NCI-H128 (cell line): ENCODE data around the gene SPINT1.
"Not testable (repeated sequence)": the region's sequence is repeated elsewhere in the genome, so short reads cannot be mapped to it uniquely, and the experiment has no call there.

Experiments used
- DNase-seq: peaks from one replicate; lab custom pipeline; 2025; ENCODE audit not compliant: unreplicated experiment; lab: John Stamatoyannopoulos, UW

The SPINT1 gene

GRCh38 chr15:40857601-40858341, 13.9 kb downstream of the SPINT1 start:
- DNase-seq: peak; percentile 57

- DNase-seq: no peak
Observed at GRCh38 chr15:40858706-40859105, 14.9 kb downstream of the SPINT1 start.

DNA sequence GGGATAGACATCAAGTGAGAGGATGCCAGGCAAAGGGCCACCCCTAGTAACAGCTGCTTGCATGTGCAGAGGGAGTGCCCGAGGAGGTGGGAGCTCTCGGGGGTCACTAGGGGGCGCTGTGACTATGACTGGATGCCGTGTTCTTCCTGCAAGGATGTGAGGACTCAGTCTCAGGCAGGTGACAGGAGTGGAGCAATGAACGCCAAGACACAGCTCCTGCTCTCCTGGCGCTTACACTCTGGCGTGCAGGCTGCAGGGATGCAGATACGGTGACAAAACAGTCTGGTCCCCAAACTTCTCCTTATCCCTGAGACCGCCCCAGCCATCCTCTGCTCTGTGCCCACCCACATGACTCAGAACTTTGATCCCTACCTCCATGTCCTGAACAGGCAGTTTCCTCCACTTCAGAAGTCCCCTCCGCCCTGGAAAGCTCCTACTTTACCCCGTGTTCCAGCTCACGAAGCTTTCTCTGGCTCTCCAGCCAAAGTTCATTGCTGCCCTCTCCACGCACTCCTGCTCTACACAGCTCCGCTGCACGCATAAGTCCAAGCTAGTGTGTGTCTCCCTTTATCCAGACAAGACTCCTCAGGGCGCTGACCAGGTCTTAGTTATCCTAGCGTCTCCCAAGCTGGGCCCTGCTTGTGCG, 15.5 kb downstream of the SPINT1 start:
- peak; percentile 24 for DNase-seq

DNA sequence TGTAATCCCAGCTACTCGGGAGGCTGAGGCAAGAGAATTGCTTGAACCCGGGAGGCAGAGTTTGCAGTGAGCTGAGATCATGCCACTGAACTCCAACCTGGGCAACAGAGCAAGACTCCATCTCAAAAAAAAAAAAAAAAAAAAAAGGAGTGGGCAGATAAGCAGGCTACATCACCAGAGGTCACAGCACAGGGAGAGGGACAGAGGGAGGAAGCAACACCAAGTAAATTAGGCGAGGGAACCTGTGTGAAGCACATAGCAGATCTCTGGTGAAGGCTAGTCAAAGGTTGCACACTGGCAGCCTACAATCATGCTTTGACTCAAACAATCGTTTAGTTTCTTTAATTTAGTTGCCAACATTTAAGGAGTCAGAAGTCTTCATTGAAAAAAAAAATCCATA, 17.3 kb downstream of the SPINT1 start:
- not testable (repeated sequence) for DNase-seq

DNA sequence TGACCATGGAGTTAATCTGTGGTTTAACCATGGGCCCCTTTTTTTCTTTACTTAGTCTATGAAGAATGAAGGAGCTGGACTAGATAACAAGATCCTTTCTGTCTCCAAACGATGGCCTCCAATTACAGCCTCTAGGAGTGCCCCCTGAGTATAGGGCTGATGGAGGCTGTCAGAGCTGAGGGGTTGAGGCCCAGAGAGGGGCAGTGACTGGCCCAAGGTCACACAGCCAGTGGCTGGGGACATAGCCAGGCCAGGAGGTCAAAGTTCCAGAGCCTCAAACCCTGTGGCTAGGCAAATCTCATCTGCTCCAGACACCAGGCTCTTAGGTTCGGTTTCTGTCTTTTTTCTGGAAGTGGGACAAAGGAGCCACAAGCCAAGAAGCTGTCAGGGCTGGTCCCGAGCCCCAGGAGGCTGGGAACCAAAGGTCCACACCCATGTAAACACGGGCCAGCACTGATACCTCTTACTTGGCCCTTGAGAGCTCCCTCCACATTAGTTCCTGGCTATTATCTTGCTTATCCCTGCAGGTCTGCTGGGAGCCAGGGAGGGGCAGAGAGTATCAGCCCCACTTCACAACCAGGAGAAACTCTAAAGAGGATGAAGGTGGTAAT, 19.9 kb downstream of the SPINT1 start:
- no peak for DNase-seq

DNA sequence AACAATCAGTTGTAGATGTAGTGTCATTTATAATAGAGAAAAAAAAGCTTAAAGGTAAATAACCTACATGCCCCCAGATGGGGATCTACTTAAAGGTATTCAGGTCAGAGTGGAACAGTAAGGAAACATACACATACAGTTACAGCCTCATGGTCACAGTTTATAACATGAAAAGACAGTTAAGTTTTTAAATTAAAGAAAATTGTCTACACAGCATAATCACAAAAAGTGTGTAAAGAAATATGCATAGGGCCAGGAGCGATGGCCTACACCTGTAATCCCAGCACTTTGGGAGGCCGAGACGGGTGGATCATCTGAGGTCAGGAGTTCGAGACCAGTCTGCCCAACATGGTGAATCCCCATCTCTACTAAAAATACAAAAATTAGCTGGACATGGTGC, 23.4 kb downstream of the SPINT1 start:
- no peak for DNase-seq

GRCh38 chr15:40869686-40870085, 25.8 kb downstream of the SPINT1 start:
- no peak for DNase-seq

- DNase-seq: no peak
Observed at GRCh38 chr15:40870716-40871115, 26.9 kb downstream of the SPINT1 start.

- DNase-seq: no peak
Observed at GRCh38 chr15:40871749-40872617, 28.1 kb downstream of the SPINT1 start.

- no peak for DNase-seq
Observed at GRCh38 chr15:40872791-40873693, 29.2 kb downstream of the SPINT1 start.

DNA sequence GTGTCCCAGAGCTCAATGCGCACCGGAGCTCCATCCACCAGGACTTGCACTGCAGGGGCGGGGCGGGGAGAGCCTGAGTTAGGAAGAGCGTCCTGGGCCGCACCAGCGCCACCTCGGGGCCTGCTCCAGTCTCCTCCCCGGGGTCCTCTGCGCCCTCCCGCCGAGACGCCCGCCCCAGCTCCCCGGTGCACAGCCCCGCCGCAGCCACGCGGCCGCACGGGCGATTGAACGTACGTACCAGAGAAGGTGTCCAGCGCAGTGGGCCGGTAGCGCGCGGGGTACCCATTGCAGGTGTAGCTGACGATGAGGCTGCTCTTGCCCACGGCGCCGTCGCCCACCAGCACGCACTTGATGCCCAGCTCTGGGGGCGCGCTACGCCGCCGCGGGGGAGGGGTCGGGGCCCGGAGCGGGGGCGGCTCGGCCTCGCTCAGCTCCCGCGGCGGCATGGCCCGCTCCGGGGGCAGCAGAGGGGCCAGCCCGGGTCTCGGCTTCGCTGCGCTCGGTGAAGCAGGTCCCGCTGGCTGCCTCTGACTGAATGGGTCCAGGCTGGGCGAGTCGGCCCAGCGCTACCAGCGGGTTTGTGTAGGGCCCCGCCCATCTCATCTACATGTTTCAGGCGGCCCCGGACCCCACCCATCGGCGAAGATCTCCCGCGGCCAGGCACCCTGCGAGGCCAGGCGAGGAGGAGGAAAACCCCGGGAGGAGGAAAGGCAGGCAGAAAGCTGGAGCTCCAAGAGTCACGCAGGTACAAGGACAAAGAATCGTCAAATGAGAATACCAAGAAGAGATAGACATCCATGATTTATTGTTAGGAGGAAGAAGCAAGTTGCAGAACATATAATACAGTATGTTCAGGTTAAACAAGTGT, 30.1 kb downstream of the SPINT1 start, which contains the start of gene RHOV:
RHOV (minus strand) TSS at position 541 of the 868 bp plus-strand sequence; CDS start at position 446, 95 bp downstream.
- no peak for DNase-seq

DNA sequence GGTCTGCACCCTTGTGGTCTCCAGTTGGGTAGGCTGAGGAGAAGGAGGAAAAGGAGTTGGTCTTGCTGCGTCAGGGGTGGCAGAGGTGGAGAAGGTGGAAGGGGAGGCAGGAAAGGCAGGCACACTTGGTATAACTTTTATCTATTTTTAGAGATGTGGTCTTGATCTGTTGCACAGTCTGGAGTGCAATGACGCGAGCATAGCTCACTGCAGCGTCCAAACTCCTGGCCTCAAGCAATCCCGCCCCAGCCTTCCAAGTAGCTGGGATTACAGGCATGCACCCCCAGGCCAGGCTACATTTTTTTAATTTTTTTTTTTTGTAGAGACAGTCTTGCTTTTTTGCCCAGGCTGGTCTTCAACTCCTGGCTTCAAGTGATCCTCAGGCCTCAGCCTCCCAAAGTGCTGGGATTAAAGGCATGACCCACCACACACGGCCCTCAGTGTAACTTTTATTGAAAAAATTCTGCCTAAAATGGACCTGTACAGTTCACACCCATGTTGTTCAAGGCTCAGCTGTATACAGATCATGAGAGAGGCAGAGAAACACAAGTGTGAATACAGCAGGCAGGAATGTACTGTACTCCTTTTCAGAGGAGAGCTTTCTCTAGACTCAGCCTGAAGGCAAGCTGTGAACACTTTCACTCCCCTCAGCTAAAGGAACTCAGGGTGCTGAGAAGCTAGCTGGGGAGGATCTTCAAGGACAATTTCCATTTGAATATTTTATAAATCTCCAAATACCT, 32.3 kb downstream of the SPINT1 start:
- DNase-seq: no peak

DNA sequence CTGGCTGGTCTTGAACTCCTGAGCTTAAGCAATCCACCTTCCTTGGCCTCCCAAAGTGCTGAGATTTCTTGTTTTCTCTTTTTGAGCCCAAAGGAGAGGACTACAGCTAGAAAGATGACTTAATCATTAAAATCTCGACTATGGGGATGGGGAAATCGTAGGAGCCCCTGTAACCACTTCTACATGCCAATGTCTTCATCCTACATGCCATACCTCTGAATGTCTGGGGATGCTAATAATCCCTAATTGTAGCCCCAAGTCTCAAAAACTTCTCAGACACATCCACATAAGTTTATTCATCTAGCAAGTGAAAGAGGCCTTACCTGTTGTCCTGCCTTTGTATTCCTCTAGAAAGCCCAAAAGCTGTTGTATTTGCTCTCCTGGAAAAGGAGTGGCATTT, 33.8 kb downstream of the SPINT1 start:
- no peak for DNase-seq

GRCh38 chr15:40878785-40879184, 34.9 kb downstream of the SPINT1 start:
- DNase-seq: no peak

GRCh38 chr15:40879609-40880008, 35.8 kb downstream of the SPINT1 start:
- no peak for DNase-seq

DNA sequence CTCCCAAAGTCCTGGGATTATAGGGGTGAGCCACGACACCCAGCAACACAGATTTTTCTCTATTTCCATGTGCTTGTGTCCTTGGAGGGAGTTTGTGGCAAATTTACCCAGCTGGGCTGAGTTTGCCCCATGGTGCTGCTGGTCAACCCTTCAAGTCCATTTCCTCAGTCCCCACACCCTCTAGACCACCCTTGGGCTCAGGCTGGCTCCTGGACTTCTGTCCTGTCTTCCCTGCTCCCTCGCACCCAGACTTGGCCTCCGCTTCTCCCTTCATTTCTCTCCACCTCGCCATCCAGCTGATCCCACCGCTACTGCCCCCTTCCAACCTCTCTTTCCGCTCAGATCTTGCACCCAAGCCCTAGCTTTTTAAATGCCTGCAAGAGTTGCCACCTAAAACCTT, 37.5 kb downstream of the SPINT1 start:
- no peak for DNase-seq

DNA sequence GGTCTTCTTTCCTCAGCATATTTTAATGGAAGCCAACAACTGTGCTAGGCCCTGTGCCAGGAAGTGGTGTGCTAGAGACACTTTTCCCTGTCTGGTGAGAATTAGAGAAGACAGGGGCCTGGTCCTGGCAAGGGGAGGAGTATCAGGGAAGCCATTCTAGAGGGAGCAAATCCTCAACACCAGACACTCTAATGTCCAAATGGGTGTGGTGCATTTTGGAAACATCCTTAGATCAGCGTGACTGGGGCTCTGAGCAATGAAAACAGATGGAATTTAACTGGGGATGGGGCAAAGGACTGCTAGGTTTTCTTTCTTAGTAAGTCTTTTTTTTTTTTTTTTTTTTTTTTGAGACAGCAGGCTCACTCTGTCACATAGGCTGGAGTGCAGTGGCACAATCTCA, 42.7 kb downstream of the SPINT1 start:
- DNase-seq: no peak

- no peak for DNase-seq
Observed at GRCh38 chr15:40889112-40889511, 45.3 kb downstream of the SPINT1 start.

- DNase-seq: no peak
Observed at GRCh38 chr15:40891138-40891537, 47.3 kb downstream of the SPINT1 start.
